K562 (cell line): ENCODE results near the gene TLE6. TPM values are rescaled to one million over a fixed set of nuclear protein-coding genes. Genes with fewer than 3 reads are reported as not detected.
A peak's percentile ranks its signal among the peaks of the same experiment; 100 is the strongest.

Source experiments
- ATF1 ChIP-seq, 2 experiments: fragments of 450-650 bp in 1 of 2; IDR thresholded peaks; 2 replicates each; pipeline ENCODE4 v1.6.1; 2016; ENCODE audit warnings: missing compliant biosample characterization in 1 of 2, missing genetic modification characterization in 1 of 2
- CHD2 ChIP-seq: IDR thresholded peaks from 2 replicates; pipeline ENCODE4 v1.6.1; 2011; ENCODE audit warnings: low read depth, low read length
- DIDO1 ChIP-seq: fragments of 450-650 bp; IDR thresholded peaks from 2 replicates; pipeline ENCODE4 v1.6.1; 2016; ENCODE audit warnings: low read depth, missing biosample characterization, missing genetic modification characterization
- ETV1 ChIP-seq: fragments of 450-650 bp; conservative IDR thresholded peaks from 2 replicates; pipeline ENCODE4 v1.6.1; 2016; ENCODE audit warnings: missing genetic modification characterization, control low read depth, low read depth, missing compliant biosample characterization
- FOXK2 ChIP-seq, 2 experiments: fragments of 450-650 bp; IDR thresholded peaks in 1 of 2; conservative IDR thresholded peaks in 1 of 2; 2 replicates each; pipeline ENCODE4 v1.6.1; 2016; ENCODE audit warnings: low read depth in 2 of 2, mild to moderate bottlenecking in 1 of 2
- HNRNPH1 ChIP-seq: fragments of 200-400 bp; formaldehyde crosslinking; optimal IDR thresholded peaks from 2 replicates; pipeline ENCODE3; 2017; ENCODE audit warnings: low read depth, mild to moderate bottlenecking, low read length, moderate library complexity
- MCM5 ChIP-seq: fragments of 450-650 bp; IDR thresholded peaks from 2 replicates; pipeline ENCODE4 v1.6.1; 2016; ENCODE audit warnings: low read depth
- RAD51 ChIP-seq: fragments of 450-650 bp; IDR thresholded peaks from 2 replicates; pipeline ENCODE4 v1.7.1; 2016; ENCODE audit warnings: low read depth, mild to moderate bottlenecking, borderline replicate concordance
- RBM22 ChIP-seq: fragments of 200-400 bp; formaldehyde crosslinking; IDR thresholded peaks from 2 replicates; pipeline ENCODE4 v1.6.1; 2018; ENCODE audit warnings: low read length, low read depth; ENCODE audit not compliant: poor library complexity, severe bottlenecking
- REST ChIP-seq, 2 experiments: fragments of 450-650 bp; formaldehyde crosslinking in 1 of 2; IDR thresholded peaks; 2 replicates each; pipeline versions ENCODE4 v1.4.0 to v1.6.1; 2014 to 2020; ENCODE audit warnings: mild to moderate bottlenecking in 2 of 2, borderline replicate concordance in 1 of 2, low read depth in 1 of 2
- ZFP36 ChIP-seq: fragments of 150-350 bp; IDR thresholded peaks from 2 replicates; pipeline ENCODE4 v1.6.1; 2018; ENCODE audit warnings: low read length, low read depth; ENCODE audit not compliant: partially characterized antibody
- ZNF121 ChIP-seq: sonication (generic); formaldehyde crosslinking; conservative IDR thresholded peaks from 2 replicates; pipeline ENCODE4 v1.8.0; 2022; ENCODE audit warnings: missing genetic modification reagents
- ZNF589 ChIP-seq: fragments of 200-800 bp; sonication (Bioruptor generic); IDR thresholded peaks from 2 replicates; pipeline ENCODE4 v1.6.1; 2016; ENCODE audit warnings: low read depth, missing genetic modification characterization, missing compliant biosample characterization
- ZZZ3 ChIP-seq: fragments of 450-650 bp; IDR thresholded peaks from 2 replicates; pipeline ENCODE4 v1.6.1; 2016; ENCODE audit warnings: antibody characterized with exemption, mild to moderate bottlenecking, moderate library complexity
- polyA plus RNA-seq, 8 experiments: library from polyadenylated mRNA; depleted of rRNA in 4 of 8; stranded (reverse) in 5 of 8; unstranded in 3 of 8; fragments of >200 nt; fragmentation: Nextera tagmentation in 2 of 8; fragmentation: Illumina TruSeq in 1 of 8; extraction: Ambion mirVana in 2 of 8; extraction: Trizol in 1 of 8; gene quantifications; 2 replicates each; pipeline versions ENCODE4 v1.2.1 to v1.2.3, GENCODE V29; 2011 to 2014; ENCODE audit warnings: inconsistent platforms in 1 of 8, missing spikeins in 1 of 8
- total RNA-seq, 7 experiments: library from RNA; depleted of rRNA in 6 of 7; stranded (reverse); fragments of >200 nt in 6 of 7; fragmentation: Illumina TruSeq in 2 of 7; extraction: Trizol in 2 of 7; gene quantifications; 2 replicates each; pipeline versions ENCODE4 v1.2.1 to v1.2.3, GENCODE V29; 2011 to 2021; ENCODE audit warnings: low replicate concordance in 1 of 7
- TF ChIP-seq, protein P1 (sequence below): fragments of 200-400 bp; formaldehyde crosslinking; IDR thresholded peaks from 2 replicates; pipeline ENCODE4 v1.6.1; 2017; ENCODE audit warnings: mild to moderate bottlenecking, low read depth, low read length, moderate library complexity
- TF ChIP-seq, protein P2 (sequence below): fragments of 250-450 bp; sonication (Bioruptor Pico); IDR thresholded peaks from 2 replicates; pipeline ENCODE4 v1.8.0; 2022; ENCODE audit warnings: moderate library complexity, mild to moderate bottlenecking, inconsistent platforms

The TLE6 gene
- total and polyA plus RNA-seq, 9 of the 15 experiments (the other 6 are each of a cell fraction or from before 2014, with no cell fraction given), result 1.1 to 6.1 (median 2.5) TPM

DNA sequence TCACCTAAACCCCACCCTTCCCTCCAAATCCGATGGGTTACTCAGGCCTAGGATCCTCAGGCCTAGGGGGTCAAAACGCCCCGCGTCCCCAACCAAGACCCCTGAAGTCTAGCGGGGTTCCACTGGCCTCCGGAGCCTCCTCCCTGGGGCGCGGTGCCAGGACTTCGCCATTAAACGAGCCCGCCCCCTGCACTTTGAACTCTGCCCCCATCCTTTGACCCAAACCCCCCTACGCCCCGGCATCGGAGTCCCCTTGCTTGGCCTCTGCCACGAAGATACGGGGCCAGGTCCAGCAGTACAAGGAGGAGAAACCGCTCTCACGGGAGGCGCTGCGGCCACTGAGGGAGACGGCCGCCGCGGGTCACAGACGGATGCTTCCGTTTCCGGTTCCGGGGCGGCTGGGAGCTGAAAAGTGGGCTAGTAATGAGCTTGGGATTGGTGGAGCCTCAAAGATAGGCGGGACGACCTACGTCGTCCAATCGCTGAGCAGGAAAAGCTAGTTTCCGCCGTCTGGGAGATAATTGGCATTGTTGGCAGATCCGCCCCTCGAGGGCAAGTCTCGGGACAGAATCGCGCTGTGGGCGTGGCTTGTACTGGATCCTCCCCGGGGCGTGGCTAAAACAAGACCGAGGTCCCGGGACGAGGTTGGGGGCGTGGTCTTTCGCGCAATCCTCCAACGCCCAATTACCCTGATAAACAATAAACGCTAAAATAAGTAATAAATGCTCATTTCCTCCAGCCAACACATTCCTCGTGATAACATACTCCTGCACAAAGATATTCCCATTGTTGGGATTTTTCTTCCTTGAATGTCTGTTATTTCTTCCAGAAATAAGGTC, 26.9 kb upstream of the TLE6 start (continued):
- no peak for TF ChIP-seq ZNF121 (CRISPR knock-in tag)
- peak; percentile 57 to 87 for TF ChIP-seq FOXK2 (conservative IDR thresholded peaks at IDR 0.05 in 1 of 2, IDR thresholded peaks at IDR 0.05 in 1 of 2; ENCODE audit: low read depth in 2 of 2)
- peak; percentile 75 for TF ChIP-seq CHD2
- TF ChIP-seq ZFP36, result peak; percentile 3
- TF ChIP-seq REST (IDR thresholded peaks at IDR 0.05; ENCODE audit: borderline replicate concordance), result no peak
- peak; percentile 82; the same call in 1 of the 2 replicates for TF ChIP-seq REST (CRISPR knock-in tag; IDR thresholded peaks at IDR 0.05; ENCODE audit: low read depth)
- TF ChIP-seq RBM22, result peak; percentile 71
- TF ChIP-seq, protein P1, sequence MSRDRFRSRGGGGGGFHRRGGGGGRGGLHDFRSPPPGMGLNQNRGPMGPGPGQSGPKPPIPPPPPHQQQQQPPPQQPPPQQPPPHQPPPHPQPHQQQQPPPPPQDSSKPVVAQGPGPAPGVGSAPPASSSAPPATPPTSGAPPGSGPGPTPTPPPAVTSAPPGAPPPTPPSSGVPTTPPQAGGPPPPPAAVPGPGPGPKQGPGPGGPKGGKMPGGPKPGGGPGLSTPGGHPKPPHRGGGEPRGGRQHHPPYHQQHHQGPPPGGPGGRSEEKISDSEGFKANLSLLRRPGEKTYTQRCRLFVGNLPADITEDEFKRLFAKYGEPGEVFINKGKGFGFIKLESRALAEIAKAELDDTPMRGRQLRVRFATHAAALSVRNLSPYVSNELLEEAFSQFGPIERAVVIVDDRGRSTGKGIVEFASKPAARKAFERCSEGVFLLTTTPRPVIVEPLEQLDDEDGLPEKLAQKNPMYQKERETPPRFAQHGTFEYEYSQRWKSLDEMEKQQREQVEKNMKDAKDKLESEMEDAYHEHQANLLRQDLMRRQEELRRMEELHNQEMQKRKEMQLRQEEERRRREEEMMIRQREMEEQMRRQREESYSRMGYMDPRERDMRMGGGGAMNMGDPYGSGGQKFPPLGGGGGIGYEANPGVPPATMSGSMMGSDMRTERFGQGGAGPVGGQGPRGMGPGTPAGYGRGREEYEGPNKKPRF, result no peak
- peak; percentile 90 for TF ChIP-seq DIDO1 (tag)
- TF ChIP-seq ATF1 (CRISPR knock-in tag; IDR thresholded peaks at IDR 0.05), result no peak
- peak; percentile 91 for TF ChIP-seq ATF1 (tag; IDR thresholded peaks at IDR 0.05)
- TF ChIP-seq ETV1, result peak; percentile 5
- no peak for TF ChIP-seq ZZZ3
- TF ChIP-seq MCM5, result no peak
- peak; percentile 15; the same call in 1 of the 2 replicates for TF ChIP-seq ZNF589 (CRISPR knock-in tag)
- TF ChIP-seq, protein P2, sequence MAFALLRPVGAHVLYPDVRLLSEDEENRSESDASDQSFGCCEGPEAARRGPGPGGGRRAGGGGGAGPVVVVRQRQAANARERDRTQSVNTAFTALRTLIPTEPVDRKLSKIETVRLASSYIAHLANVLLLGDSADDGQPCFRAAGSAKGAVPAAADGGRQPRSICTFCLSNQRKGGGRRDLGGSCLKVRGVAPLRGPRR, result no peak
- TF ChIP-seq HNRNPH1, result no peak
- TF ChIP-seq RAD51, result 0 out of 2 replicates have a peak, but pooled peaks have one; percentile 14
